ENCODE measurements around the gene IL3RA. TPM values are rescaled to one million over a fixed set of nuclear protein-coding genes. Genes with fewer than 3 reads are reported as not detected.

IL3RA gene
- total RNA-seq, 2 donors from 2014 or later = 0.52 to 1.2 TPM

- H3K9me3 Mint-ChIP-seq = no peaks in the 10 kb centered on the region
- ATAC-seq (replicated peaks) = peak; percentile 10
- H3K4me3 Mint-ChIP-seq = no peak overlapping the region
- H3K4me1 Mint-ChIP-seq = peaks cover 10% of the 10 kb centered on the region
- H3K27me3 Mint-ChIP-seq = no peaks in the 10 kb centered on the region
- H3K27ac Mint-ChIP-seq = no peak overlapping the region
- H3K36me3 Mint-ChIP-seq (ENCODE audit: low read depth) = peaks cover 73% of the 10 kb centered on the region
Measured at GRCh38 chrX:1385253-1386223, 49.0 kb downstream of the IL3RA start.

GRCh38 chrX:1386338-1387127 is 49.9 kb downstream of the IL3RA start:
- H3K9me3 Mint-ChIP-seq = no peaks in the 10 kb centered on the region
- H3K27ac Mint-ChIP-seq = no peak overlapping the region
- ATAC-seq (replicated peaks) = no peak
- H3K36me3 Mint-ChIP-seq (ENCODE audit: low read depth) = peaks cover 83% of the 10 kb centered on the region
- no peaks in the 10 kb centered on the region for H3K27me3 Mint-ChIP-seq
- peaks cover 10% of the 10 kb centered on the region for H3K4me1 Mint-ChIP-seq
- H3K4me3 Mint-ChIP-seq = no peak overlapping the region

- peak overlapping the region; percentile 87 for H3K27ac Mint-ChIP-seq
- no peak for ATAC-seq (replicated peaks)
- H3K9me3 Mint-ChIP-seq = no peaks in the 10 kb centered on the region
- H3K27me3 Mint-ChIP-seq = no peaks in the 10 kb centered on the region
- peaks cover 10% of the 10 kb centered on the region for H3K4me1 Mint-ChIP-seq
- peak overlapping the region; percentile 84 for H3K4me3 Mint-ChIP-seq
- peaks cover 89% of the 10 kb centered on the region for H3K36me3 Mint-ChIP-seq (ENCODE audit: low read depth)
Measured at GRCh38 chrX:1387141-1387776, 50.7 kb downstream of the IL3RA start.

DNA sequence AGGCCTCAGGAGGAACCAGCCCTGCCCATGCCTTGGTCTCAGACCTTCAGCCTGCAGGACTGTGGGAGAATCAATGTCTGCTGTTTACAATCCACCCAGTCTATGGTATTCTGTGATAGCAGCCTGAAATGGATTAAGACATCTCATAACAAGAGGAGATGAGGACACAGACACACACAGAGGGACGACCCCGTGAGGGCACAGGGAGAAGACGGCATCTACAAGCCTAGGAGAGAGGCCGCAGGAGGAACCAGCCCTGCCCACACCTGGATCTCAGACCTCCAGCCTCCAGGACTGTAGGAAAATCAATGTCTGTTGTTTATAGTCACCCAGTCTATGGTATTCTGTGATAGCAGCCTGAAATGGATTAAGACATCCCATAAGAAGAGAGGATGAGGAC is 52.1 kb downstream of the IL3RA start:
- peak overlapping the region; percentile 87 for H3K27ac Mint-ChIP-seq
- no peaks in the 10 kb centered on the region for H3K9me3 Mint-ChIP-seq
- H3K4me3 Mint-ChIP-seq = peak overlapping the region; percentile 84
- ATAC-seq (replicated peaks) = no peak
- no peaks in the 10 kb centered on the region for H3K27me3 Mint-ChIP-seq
- H3K4me1 Mint-ChIP-seq = peaks cover 13% of the 10 kb centered on the region
- peaks cover 91% of the 10 kb centered on the region for H3K36me3 Mint-ChIP-seq (ENCODE audit: low read depth)

GRCh38 chrX:1389181-1389992 is 52.8 kb downstream of the IL3RA start:
- H3K27ac Mint-ChIP-seq = no peak overlapping the region
- H3K4me1 Mint-ChIP-seq = peaks cover 20% of the 10 kb centered on the region
- no peak for ATAC-seq (replicated peaks)
- peaks cover 84% of the 10 kb centered on the region for H3K36me3 Mint-ChIP-seq (ENCODE audit: low read depth)
- no peaks in the 10 kb centered on the region for H3K27me3 Mint-ChIP-seq
- no peaks in the 10 kb centered on the region for H3K9me3 Mint-ChIP-seq
- peak overlapping the region; percentile 84 for H3K4me3 Mint-ChIP-seq

DNA sequence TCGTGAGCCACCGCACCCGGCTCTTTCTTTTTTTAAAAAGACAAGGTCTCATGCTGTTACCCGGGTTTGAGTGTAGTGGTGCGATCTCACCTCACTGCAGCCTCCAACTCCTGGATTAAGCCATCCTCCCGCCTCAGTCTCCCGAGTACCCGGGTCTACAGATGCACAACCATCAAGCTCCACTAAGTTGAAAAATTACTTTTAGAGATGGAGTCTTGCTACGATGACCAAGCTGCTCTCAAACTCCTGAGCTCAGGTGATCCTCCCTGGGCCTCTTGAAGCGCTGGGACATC is 53.4 kb downstream of the IL3RA start:
- Mint-ChIP-seq H3K36me3 (ENCODE audit: low read depth) (peaks cover 79% of the 10 kb centered on the region), H3K4me3 (peak overlapping the region; percentile 84), H3K27me3 (no peaks in the 10 kb centered on the region), H3K4me1 (peaks cover 23% of the 10 kb centered on the region), H3K9me3 (no peaks in the 10 kb centered on the region), H3K27ac (no peak overlapping the region)
- ATAC-seq (replicated peaks) = no peak

DNA sequence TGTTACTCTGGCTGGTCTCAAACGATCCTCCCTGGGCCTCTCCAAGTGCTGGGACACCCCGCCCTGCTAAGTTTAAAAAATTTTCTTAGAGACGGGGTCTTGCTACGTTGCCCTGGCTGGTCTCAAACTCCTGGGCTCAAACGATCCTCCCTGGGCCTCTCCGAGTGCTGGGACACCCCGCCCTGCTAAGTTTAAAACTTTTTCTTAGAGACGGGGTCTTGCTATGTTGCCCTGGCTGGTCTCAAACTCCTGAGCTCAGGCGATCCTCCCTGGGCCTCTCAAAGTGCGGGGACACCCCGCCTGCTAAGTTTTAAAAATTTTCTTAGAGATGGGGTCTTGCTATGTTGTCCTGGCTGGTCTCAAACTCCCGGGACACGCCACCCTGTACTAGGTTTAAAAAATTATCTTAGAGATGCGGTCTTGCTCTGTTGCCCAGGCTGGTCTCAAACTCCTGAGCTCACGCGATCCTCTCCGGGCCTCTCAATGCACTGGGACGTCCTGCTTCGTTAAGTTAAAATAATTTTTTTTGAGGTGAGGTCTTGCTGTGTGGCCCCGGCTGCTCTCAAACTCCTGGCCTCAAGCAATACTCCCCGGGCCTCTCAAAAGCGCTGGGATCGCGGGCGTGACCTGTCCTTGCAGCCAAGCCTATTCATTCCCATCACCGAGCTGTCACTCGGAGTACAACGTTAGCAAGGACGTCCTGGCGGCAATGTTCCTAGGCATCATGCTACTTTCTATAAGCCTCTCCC is 54.2 kb downstream of the IL3RA start:
- peak overlapping the region; percentile 87 for H3K27ac Mint-ChIP-seq
- peaks cover 31% of the 10 kb centered on the region for H3K4me1 Mint-ChIP-seq
- H3K27me3 Mint-ChIP-seq = no peaks in the 10 kb centered on the region
- H3K4me3 Mint-ChIP-seq = peak overlapping the region; percentile 84
- H3K36me3 Mint-ChIP-seq (ENCODE audit: low read depth) = peaks cover 78% of the 10 kb centered on the region
- no peak for ATAC-seq (replicated peaks)
- H3K9me3 Mint-ChIP-seq = no peaks in the 10 kb centered on the region

- Mint-ChIP-seq H3K27ac (peak overlapping the region; percentile 87), H3K36me3 (ENCODE audit: low read depth) (peaks cover 78% of the 10 kb centered on the region), H3K4me1 (peaks cover 36% of the 10 kb centered on the region), H3K9me3 (no peaks in the 10 kb centered on the region), H3K27me3 (no peaks in the 10 kb centered on the region), H3K4me3 (peak overlapping the region; percentile 84)
- no peak for ATAC-seq (replicated peaks)
Measured at GRCh38 chrX:1391370-1391706, 54.8 kb downstream of the IL3RA start.

DNA sequence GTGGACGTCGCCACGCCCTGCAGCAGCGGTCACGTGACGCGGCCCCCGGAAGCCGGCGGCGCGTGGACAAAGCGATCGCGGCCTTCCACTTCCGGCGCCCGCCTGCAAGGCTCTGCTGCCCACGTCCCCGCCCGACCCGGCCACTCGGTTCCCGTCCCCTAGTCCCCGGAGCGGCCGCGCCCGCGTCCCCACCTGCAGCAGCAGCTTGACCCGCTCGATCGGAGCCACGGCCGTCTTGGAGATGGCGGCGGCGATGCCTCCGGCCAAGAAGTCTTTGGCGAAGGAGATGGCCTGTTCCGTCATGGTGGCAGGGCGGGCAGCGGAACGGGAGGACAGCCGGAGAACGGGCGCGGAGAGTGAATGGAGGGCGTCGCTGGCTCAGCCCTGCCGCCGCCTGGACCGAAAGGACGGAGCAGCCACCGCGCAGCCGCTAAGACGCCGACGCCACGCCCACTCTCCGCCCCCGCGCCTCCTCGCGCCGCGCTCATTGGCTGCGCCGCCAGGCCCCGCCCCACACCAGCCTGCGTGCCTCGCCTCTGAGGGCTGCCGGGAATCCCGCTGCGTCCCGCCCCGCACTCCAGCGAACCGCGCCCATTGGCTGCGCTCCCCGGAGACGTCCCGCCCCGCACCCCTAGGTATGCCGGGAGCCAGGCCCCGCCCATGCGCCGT is 55.3 kb downstream of the IL3RA start, which contains the start of gene SLC25A6:
SLC25A6 (minus strand) TSS at position 407 of the 669 bp plus-strand sequence; CDS start at position 303, 104 bp downstream.
- Mint-ChIP-seq H3K4me1 (peaks cover 36% of the 10 kb centered on the region), H3K27me3 (no peaks in the 10 kb centered on the region), H3K27ac (peak within 1 kb of the TSS; percentile 92), H3K4me3 (peak within 1 kb of the TSS; percentile 88), H3K36me3 (ENCODE audit: low read depth) (peaks cover 73% of the 10 kb centered on the region), H3K9me3 (no peaks in the 10 kb centered on the region)
- peak; percentile 99 for ATAC-seq (replicated peaks)

- no peaks in the 10 kb centered on the region for H3K27me3 Mint-ChIP-seq
- H3K27ac Mint-ChIP-seq = peak overlapping the region; percentile 92
- H3K4me3 Mint-ChIP-seq = peak overlapping the region; percentile 88
- peaks cover 66% of the 10 kb centered on the region for H3K36me3 Mint-ChIP-seq (ENCODE audit: low read depth)
- no peaks in the 10 kb centered on the region for H3K9me3 Mint-ChIP-seq
- peaks cover 36% of the 10 kb centered on the region for H3K4me1 Mint-ChIP-seq
- peak; percentile 45 for ATAC-seq (replicated peaks)
Measured at GRCh38 chrX:1392376-1393068, 55.9 kb downstream of the IL3RA start.

GRCh38 chrX:1393871-1394615 is 57.5 kb downstream of the IL3RA start:
- no peak for ATAC-seq (replicated peaks)
- peaks cover 25% of the 10 kb centered on the region for H3K4me1 Mint-ChIP-seq
- peak overlapping the region; percentile 92 for H3K27ac Mint-ChIP-seq
- H3K36me3 Mint-ChIP-seq (ENCODE audit: low read depth) = peaks cover 57% of the 10 kb centered on the region
- no peaks in the 10 kb centered on the region for H3K27me3 Mint-ChIP-seq
- H3K9me3 Mint-ChIP-seq = no peaks in the 10 kb centered on the region
- H3K4me3 Mint-ChIP-seq = peak overlapping the region; percentile 88

Measured in activated T-helper 17 cell treated with anti-CD3 and anti-CD28 coated beads, Interleukin-2, amount 50 U/mL, for 72 hours (primary cell).